ENCODE data around the gene SRGAP2B.
"Not testable (repeated sequence)": the region's sequence is repeated elsewhere in the genome, so short reads cannot be mapped to it uniquely, and the experiment has no call there.

Gene SRGAP2B

DNA sequence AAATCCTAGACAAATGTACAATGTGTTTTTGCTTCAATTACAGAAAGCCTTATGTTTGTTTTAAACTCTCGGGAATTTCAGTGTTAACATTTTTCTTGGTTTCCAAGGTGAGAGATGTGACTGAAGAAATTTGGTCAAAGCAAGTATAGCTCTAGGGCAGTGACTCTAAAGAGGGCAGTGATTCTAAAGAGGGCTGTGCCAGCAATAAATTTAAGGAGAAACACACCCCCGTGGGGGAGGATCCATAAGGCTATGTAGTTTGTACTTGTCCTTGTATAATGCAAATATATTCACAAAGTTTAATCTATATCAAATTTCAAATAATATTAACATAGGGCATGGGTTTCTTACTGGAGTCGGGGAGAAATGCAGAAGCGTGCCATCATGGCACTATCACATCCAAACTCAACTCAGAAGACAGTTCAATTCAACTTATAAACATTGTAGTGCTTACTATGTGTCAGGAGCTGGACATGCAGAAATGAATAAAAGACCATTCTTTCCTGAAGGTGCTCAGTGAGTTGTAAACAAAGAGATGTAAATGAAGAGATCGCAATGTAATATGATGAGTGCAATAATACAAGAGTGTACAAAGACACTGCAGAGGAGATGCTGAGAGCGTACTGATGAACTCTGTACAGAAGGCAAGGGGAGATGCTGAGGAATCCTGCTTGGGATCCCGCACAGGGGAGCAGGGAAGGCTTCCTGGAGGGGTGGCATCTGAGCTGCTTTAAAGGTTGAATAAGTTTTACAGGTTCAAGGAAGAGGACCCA lies 12.5 kb downstream of the SRGAP2B start:
- DNase-seq (ENCODE audit: low spot score) = not testable (repeated sequence)

DNA sequence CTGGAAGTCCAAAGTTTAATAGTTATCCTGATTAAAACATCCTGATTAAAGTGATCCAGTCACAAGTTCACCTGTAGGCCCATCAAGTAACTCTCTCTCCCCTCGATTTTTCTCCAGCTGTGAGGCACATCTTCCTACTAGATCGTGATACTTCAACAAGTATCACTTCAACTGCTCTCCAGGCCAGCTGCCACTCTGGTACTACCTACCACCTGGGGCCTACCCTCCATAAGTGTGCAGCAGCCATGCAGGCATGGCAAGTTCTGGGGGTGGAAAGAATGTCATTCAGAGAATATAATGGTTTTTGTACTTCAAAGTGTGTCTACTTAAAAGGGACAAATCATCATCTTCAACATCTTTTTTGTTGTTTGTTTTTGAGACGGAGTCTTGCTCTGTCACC lies 14.9 kb downstream of the SRGAP2B start:
- not testable (repeated sequence) for DNase-seq (ENCODE audit: low spot score)

DNA sequence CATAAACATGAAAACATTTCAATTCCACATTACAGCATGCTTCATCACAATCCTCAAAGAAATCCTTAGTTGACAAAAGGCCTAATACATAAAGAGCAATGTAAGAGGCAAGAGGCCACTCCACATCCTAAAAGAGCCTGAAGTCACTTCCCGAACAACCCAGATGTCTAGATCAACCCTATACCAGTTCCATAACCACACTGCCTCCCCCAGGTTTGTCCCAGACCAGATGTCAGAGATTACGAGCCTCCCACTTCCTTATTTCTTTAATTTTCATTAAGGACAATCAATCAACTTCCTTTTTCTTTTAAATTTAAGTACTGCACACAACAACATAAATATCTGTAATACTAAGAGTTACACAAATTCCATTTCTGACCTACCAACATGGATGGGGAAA lies 15.4 kb downstream of the SRGAP2B start:
- DNase-seq (ENCODE audit: low spot score) = not testable (repeated sequence)

DNA sequence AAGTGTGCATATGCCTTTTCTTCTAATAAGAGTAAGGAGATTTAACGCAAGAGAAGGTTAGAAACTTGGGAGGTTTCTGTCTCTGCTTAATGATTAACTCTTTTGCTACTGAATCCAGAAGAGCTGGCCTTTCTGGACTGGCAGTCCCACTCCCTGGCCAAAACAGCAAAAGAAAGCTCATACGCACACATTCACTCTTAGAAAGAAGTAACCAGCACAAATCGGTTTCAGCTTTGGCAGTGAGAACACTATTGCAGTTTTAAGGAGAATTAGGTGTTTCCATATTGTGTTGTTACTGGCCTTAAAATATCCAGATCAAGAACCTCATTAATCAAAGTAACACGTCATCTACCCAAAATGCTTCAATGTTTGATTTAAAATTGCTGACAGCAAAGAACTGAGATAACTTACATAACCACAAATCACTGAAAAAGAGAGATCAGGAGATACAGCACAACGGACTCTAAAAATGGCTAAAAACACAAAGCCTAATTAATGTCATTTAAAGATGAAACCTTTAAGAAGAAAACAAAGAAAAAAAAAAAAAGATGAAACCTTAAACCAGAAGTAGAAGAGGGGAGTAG lies 16.2 kb downstream of the SRGAP2B start:
- DNase-seq (ENCODE audit: low spot score) = not testable (repeated sequence)

DNA sequence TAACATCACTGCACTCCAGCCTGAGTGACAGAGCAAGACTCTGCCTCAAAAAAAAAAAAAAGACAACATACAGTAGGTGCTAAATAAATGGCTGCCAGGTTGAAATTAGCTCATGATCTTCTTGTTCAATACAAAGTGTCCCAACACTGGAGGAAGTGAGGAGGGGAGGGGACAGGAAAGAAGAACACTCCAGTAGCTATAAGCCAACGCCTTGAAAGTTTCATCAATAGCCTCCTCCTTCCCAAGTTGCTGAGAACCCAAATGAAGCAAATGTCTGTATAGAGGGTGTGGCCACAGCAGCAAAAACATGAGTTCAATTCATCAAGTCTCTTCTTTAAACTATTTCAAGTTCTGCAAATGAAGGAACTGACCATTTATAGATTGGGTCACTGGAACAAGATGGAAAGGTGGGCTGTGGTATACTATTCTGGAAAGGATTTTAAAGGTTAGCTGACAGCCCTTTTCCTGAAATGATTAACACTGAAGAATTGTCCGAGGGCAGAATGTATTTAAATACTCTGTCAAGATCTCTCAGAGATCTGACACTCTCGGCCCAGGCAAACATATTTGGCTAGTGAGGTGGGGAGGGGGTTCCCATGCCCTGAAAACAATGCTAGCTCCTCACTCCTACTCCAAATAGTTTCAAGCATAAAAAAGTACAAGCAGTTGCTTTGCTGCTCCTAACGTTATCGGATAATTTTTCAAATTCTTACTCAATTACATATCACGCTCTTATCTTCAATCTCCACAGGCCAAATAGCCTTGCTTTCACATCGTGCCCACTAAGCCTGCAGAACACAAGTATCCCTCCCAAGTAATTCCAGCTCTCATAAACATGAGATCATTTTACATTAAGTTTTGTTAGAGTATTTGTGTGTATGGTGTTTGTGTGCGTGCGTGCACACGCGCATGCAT lies 17.0 kb downstream of the SRGAP2B start:
- DNase-seq (ENCODE audit: low spot score) = not testable (repeated sequence)

DNA sequence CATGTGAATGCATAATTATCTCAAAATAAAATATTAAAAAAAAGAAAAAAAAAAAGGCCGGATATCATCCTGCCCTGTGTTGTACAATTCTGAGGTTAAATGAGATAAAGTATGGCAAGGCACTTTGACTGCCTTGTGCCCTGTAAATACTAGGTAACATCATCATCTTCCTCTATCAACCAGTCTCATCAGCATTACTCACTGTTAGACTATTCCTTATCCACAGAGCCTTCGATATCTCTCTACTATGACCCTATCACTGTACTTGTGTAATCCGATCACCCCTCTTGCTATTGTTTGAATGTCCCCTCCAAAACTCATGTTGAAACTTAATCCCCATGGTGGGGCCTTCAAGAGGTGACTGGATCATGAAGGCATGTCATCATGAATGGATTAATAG lies 18.3 kb downstream of the SRGAP2B start:
- DNase-seq (ENCODE audit: low spot score) = not testable (repeated sequence)

DNA sequence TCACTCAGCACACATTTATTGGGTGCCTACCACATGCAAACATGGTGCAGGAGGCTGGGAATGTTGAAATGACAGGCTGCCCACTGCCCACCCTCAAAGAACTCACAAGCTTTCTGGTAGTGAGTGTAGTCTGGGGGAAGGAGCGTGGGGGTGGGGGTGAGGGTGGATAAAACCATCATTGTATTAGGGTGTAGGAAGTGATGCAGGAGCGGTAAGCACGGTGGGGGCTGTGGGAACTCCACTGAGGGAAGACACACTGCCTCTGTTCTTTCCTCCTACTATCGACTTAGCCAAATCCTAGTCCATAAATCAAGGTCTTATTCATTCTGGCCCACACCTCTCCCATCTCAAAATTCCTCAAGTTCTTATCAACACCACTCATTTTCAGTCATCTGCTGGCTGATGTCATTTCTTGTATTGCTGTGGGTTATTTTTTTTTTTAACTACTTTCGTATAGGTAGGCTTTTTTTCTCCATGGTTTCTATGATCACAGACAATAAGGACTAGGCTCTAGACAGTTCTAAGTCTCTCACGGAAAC lies 21.0 kb downstream of the SRGAP2B start:
- DNase-seq (ENCODE audit: low spot score) = not testable (repeated sequence)

DNA sequence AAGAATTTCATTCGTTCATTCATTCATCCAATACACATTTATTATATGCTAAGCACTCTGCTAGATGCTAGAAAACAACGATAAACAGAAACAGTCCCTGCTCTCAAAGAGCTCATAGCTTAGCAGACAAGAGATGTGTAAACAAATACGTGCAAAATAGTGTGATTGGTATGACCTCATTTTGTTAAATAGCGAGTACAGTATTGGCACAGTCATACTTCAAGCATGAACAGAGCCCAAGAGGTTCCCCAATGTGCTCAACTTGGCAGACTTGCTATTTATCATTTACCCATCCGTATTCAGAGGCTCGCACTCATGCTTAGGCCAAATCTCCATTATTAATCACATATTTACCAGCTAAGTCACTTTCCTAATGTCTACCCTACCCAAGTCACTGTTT lies 23.6 kb downstream of the SRGAP2B start:
- not testable (repeated sequence) for DNase-seq (ENCODE audit: low spot score)

DNA sequence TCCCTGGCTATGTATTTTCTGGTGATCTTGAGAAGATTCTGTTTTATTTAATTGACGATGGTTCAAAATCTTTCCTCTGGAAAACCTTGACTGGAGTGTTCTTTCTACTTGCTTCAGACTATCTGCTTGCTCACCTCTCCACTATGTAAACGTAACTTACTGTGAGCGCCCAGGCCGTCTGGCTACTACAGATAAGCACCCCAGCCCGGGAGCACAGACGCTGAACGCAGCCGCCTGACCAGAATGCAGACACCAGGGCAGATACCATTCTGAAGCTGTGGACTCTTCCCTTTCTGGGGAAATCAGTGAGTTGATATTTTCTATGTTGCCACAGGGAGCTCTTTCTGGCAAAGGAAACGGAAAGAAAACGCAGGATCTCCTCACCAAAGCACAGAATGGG lies 28.6 kb downstream of the SRGAP2B start:
- not testable (repeated sequence) for DNase-seq (ENCODE audit: low spot score)

DNA sequence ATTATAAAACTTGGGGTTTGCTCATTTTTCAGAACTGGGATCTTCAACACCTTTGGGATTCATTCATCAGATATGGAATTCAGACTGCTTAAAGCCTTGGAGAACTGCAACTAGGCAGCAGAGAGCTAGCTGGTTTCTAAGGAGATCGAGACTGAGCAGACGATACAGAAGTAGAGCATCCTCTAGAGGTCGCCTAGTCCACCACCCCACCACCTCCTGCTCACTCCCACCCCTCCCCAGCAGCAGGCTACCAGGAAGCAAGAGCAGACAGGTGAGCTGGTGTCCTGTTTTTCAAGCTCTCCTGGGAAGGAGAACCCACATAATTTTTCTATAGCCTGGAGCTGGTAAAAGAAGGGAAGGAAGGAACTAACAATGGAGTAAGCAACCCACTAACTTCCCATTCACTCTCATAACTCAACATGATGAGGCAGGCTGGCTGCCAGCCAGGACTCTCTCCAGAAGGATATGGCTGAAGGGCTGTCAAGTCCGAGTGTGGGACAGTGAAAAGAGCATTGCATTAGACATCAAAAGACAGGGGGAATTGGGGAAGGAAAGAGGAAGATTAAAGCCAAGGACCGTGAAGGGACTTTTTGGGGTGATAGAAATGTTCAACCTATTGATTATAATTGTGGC lies 29.8 kb downstream of the SRGAP2B start:
- DNase-seq (ENCODE audit: low spot score) = not testable (repeated sequence)

DNA sequence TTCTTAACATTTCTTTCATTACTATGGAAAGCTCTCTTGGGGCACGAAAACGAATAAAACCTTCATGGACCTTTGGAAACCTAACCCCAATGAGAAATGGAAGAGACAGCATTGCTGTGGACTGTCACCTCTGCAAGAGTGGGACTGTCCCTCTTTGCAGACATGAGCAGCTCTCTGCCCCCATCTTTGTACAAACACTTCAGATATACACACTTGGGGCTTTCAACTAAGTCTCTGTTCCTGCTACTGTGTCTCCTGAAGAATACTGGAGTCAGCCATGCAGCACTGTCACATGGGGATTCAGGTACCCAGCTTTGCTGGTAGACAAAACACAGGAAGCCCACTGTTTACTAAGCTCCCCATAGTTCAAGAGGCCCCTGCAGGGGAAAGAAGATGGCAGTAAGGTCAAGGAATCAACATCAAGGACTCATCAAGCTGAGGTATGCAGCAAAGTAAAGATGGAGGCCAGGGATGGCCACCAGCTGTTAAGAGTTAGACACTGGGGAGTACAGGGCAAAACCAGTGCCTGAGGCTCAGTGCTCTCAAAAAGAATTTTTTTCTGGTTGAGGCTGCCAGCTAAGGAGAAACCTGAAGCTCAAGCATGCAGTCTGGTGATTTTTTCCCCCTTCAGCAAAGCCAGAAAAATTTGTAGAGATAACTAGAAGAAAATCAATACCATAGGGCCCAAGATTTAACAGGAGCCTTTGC lies 31.0 kb downstream of the SRGAP2B start:
- DNase-seq (ENCODE audit: low spot score) = not testable (repeated sequence)

DNA sequence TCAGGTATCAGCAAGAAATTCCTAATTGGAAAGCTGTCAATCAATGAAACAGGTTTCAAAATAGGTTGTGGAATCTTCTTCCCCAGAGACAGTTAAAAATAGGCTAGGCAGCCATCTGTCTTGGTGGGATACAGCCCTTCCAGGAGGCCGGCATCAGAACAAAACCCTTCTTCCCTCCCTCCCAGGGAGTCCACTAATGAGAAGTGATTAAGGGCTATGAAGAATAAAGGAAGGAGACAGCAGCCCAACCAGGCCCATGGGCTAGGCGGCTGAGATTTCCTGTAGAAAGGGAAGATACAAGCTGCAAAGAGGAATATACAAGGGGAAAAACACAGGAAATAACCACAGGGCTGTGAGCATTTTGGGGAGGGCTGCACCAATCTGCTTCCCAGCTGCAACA lies 31.8 kb downstream of the SRGAP2B start:
- not testable (repeated sequence) for DNase-seq (ENCODE audit: low spot score)

DNA sequence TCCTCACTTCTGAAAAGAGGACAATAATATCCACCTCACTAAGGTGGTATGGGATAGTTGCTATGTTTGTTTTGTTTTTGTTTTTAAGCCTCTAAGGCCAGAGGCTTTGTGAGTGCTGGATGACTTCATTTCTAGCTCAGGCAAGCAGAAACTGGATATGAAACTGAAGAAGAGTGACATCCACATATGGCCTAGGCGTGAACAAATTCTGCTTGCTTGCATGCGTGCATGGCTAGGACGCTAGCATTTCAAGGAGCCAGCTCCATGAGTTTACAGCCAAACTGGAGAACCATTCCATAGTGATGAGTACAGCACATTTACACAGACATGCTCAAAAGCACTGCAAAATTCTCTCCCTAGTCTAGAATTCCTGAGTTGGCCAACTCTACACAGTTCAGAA lies 36.9 kb downstream of the SRGAP2B start:
- not testable (repeated sequence) for DNase-seq (ENCODE audit: low spot score)

DNA sequence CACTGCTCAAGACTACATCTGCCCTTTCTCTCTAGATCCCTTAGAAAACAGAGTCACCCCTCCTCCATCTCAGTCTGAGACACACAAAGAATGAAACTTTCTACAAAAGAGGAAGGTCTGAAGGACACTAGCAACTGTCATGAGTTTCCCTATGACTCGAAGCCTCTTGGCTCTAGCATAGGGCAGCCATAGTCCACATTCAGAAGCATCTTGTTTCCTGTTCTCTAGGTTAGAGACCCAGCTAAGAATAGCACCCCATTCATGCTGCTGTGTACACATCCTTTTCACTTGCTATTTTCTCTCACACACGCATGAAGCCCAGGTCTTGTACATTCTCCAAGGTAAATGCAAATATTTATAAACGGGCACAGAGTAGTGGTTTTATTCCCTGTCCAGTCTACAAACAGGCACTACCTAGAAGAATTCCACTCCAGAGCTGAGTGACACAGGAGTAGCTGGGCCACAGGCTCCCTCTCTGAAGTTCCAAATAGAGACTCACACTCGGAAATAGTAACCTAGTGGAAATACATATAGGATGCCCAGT lies 39.8 kb downstream of the SRGAP2B start:
- DNase-seq (ENCODE audit: low spot score) = not testable (repeated sequence)

DNA sequence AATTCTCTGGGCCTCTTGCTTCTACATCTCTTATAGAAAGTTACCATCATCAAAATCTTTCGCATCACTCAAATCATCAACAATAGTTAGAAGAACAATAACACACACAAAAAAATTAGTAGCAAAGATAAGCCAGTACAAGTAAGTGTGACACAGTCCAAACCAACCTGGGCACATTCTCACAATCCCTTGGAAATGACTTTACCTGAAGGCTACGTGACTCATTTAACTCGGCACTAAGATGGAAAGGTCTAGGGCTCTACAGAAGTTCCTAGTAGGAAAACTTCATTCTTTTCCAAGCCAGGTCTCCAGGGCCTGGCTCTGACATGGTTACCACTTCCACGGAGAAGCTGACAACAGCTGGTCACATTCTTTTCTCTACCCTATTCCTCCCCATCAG lies 41.7 kb downstream of the SRGAP2B start:
- DNase-seq (ENCODE audit: low spot score) = not testable (repeated sequence)

DNA sequence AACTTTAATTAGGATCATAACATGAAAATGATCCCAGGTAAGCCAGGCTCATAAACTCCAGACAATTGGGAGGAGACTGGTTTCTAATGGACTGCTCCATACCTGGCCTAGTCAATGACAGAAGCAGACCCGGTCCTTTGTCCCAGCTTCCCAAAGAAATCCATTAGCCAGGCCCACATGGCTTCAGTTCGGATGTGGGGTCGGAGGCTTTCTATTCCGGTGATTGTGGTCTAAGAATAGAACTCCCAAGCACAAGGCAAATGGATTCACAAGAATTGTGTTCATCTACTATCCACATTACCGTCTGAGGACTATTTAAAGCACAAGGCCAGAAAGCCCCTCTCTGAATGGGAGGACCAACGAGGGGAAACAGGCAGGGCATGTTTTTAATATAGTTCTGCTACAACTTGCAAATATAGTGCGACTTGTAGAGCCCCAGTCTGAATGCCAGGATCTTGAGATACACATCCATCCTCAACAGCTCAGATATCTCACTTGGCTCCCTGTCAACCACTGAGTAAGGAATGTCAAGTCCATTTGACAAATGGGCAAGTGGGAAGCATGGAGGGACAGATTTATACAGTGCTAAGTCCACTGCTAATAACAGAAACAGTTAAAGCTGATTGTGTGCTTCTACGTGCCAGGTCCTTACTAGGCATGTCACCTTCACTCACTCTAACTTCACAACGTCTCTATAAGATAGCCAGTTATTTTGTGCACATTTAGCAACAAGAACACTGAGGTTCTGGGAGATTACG lies 42.9 kb downstream of the SRGAP2B start:
- DNase-seq (ENCODE audit: low spot score) = not testable (repeated sequence)

DNA sequence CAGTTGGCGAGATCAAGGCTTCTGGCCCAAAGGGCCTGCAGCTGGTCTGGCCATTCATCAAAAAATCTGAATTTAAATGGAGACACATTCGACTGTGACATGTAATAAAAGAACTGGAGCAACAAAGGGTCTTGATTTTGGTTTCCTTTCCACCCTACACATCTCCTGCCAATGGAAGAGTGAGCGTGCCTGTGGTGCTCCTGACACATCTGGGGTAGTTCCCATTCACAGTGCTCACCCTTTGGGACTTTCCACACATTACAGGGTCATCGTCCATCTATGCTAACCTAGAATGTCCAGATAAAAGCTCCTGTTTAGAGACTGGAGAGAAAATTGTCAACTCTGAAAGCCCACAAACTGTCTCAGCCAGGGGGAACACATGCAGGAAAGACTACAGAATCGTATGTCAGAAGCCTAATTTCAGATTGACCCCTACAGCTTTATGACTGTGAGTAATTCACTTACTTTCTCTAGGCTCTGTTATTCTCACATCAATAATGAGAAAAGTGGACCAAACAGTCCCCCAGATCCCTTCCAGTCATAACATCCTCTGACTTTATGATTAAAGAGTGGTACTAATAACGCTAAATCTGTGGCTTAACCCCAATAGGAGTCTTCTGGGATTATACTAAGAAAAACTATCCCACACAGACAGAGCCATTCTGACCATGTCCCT lies 46.8 kb downstream of the SRGAP2B start:
- DNase-seq (ENCODE audit: low spot score) = not testable (repeated sequence)

DNA sequence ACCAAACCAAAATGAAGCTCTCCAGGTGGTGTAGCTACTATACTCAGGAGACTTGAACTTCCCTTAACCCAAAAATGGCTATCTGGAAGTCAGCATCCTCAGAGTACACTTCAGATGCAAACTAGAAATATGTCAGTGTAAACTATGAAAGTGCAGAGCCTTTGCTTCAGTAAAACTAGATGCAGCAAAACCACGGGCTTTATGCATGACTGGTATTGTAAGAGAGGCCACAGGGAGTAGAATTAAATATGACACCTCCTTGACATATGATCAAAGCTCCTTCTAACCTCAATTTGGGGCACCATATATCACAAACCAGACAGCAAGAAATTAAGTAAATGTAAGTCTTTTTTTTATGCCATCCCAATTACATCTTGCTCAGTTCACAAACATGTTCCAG lies 47.6 kb downstream of the SRGAP2B start:
- not testable (repeated sequence) for DNase-seq (ENCODE audit: low spot score)

DNA sequence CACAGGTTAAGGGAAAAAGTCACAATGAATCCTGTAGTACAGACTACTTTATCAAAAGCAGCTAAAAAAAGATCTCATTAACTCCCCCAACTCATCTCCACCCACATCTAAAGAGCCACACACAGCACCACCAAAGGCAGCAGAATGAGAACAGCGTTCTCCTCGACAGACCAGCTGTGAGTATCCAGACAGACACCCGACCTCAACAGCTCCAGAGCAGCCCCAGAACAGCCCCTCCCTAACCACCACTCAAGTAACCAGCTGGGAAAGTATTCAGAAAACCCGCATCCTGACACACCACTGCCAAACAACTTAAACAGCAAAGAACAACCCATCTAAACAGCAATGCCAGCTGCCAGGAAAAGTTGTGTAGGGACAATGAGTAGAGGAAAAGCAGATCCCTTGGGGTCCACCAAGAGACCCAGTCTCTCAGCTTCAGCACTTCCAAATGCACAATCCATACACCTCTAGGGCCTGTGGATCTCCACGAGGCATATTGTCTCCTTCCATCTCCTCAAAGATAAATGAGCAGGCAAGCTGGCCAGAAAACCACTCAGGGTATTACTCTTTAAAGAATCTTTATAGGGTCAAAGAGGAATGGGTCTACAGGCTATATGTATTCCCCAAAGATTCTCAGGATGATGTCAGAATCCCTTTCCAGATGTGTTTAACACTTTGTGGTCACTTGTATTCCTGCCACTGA lies 49.4 kb downstream of the SRGAP2B start:
- not testable (repeated sequence) for DNase-seq (ENCODE audit: low spot score)

Measured in putamen (tissue), 1 donor.